PFSK-1 (cell line): ENCODE measurements around the gene MIX23.

ENCODE experiments used
- FOXP2 ChIP-seq: optimal IDR thresholded peaks from 2 replicates; pipeline ENCODE3; 2011; ENCODE audit warnings: borderline replicate concordance, control low read depth, inconsistent platforms; ENCODE audit not compliant: insufficient read depth; ENCODE audit errors: extremely low read length, extremely low read depth
- POLR2AphosphoS5 ChIP-seq: IDR thresholded peaks from 2 replicates; pipeline ENCODE4 v1.6.1; 2012; ENCODE audit warnings: low read depth, mild to moderate bottlenecking, control low read depth, low read length, moderate library complexity
- SIN3A ChIP-seq: IDR thresholded peaks from 2 replicates; pipeline ENCODE4 v1.6.1; 2012; ENCODE audit warnings: mild to moderate bottlenecking, low read length, moderate library complexity, borderline replicate concordance; ENCODE audit not compliant: insufficient read depth
- TAF1 ChIP-seq: IDR thresholded peaks from 2 replicates; pipeline ENCODE4 v1.6.1; 2012; ENCODE audit warnings: low read length, control low read depth, borderline replicate concordance; ENCODE audit not compliant: insufficient read depth
- TF ChIP-seq, protein P1 (sequence below), 2 experiments: IDR thresholded peaks; 2 replicates each; pipeline versions ENCODE4 v1.6.1 to v1.8.0; 2011 to 2012; ENCODE audit warnings: low read depth in 2 of 2, low read length in 2 of 2, control low read depth in 1 of 2, inconsistent platforms in 1 of 2, mild to moderate bottlenecking in 1 of 2, moderate library complexity in 1 of 2; ENCODE audit not compliant: insufficient read depth in 1 of 2

The MIX23 gene

GRCh38 chr3:122410111-122410510 is 27.1 kb upstream of the MIX23 start:
- TF ChIP-seq FOXP2 (no peak), TAF1 (no peak), POLR2AphosphoS5 (no peak), SIN3A (no peak)
- TF ChIP-seq, protein P1, sequence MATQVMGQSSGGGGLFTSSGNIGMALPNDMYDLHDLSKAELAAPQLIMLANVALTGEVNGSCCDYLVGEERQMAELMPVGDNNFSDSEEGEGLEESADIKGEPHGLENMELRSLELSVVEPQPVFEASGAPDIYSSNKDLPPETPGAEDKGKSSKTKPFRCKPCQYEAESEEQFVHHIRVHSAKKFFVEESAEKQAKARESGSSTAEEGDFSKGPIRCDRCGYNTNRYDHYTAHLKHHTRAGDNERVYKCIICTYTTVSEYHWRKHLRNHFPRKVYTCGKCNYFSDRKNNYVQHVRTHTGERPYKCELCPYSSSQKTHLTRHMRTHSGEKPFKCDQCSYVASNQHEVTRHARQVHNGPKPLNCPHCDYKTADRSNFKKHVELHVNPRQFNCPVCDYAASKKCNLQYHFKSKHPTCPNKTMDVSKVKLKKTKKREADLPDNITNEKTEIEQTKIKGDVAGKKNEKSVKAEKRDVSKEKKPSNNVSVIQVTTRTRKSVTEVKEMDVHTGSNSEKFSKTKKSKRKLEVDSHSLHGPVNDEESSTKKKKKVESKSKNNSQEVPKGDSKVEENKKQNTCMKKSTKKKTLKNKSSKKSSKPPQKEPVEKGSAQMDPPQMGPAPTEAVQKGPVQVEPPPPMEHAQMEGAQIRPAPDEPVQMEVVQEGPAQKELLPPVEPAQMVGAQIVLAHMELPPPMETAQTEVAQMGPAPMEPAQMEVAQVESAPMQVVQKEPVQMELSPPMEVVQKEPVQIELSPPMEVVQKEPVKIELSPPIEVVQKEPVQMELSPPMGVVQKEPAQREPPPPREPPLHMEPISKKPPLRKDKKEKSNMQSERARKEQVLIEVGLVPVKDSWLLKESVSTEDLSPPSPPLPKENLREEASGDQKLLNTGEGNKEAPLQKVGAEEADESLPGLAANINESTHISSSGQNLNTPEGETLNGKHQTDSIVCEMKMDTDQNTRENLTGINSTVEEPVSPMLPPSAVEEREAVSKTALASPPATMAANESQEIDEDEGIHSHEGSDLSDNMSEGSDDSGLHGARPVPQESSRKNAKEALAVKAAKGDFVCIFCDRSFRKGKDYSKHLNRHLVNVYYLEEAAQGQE (IDR thresholded peaks at IDR 0.05; ENCODE audit: insufficient read depth in 1 of 2, low read depth in 2 of 2, low read length in 2 of 2), result no peak

GRCh38 chr3:122409446-122409845 is 26.4 kb upstream of the MIX23 start:
- TF ChIP-seq SIN3A (no peak), TAF1 (no peak), FOXP2 (no peak), POLR2AphosphoS5 (no peak)
- TF ChIP-seq, protein P1 (IDR thresholded peaks at IDR 0.05; ENCODE audit: insufficient read depth in 1 of 2, low read depth in 2 of 2, low read length in 2 of 2), result no peak

DNA sequence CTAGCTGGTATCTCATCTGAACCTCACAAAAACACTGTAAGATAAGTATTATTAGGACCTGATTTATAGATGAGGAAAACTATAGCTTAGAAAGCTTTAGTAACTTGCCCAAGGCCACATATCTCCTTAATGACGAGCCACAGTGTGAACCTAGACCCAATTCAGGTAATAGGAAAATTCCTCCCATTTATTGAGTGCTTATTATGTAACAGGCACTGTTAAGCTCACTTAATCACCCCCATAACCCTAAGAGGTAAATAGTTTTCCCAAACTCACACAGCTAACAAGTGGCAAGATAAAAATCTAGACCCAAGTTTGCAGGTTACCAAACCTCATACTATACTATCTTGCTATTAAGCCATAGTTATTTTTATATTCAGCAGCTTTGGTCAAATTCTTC is 24.9 kb upstream of the MIX23 start:
- TF ChIP-seq, protein P1 (IDR thresholded peaks at IDR 0.05; ENCODE audit: insufficient read depth in 1 of 2, low read depth in 2 of 2, low read length in 2 of 2), result no peak
- TF ChIP-seq POLR2AphosphoS5 (no peak), TAF1 (no peak), FOXP2 (no peak), SIN3A (no peak)

GRCh38 chr3:122406198-122406597 is 23.2 kb upstream of the MIX23 start:
- TF ChIP-seq SIN3A (no peak), TAF1 (no peak)
- TF ChIP-seq, protein P1 (IDR thresholded peaks at IDR 0.05; ENCODE audit: insufficient read depth in 1 of 2, low read depth in 2 of 2, low read length in 2 of 2), result no peak

GRCh38 chr3:122405015-122405414 is 22.0 kb upstream of the MIX23 start:
- TF ChIP-seq, protein P1 (IDR thresholded peaks at IDR 0.05; ENCODE audit: insufficient read depth in 1 of 2, low read depth in 2 of 2, low read length in 2 of 2), result no peak
- no peak for TF ChIP-seq POLR2AphosphoS5
- no peak for TF ChIP-seq SIN3A
